ENCODE measurements around the gene ADAD2.

GRCh38 chr16:84243732-84244131, 52.8 kb downstream of the ADAD2 start:
- TF ChIP-seq CTCF (conservative IDR thresholded peaks at IDR 0.05) (no peak), EZH2 (IDR thresholded peaks at IDR 0.05; ENCODE audit: low read depth) (no peak)
